ENCODE results near the gene STAT5A. TPM values are rescaled to one million over a fixed set of nuclear protein-coding genes. Genes with fewer than 3 reads are reported as not detected.

STAT5A gene
- total RNA-seq, 1 donor from 2014 or later: 140 TPM

- no peak for ATAC-seq (ENCODE audit: low read depth)
- POLR2A ChIA-PET: interaction anchor here (0.7 to 5.2 kb wide), 3 partner anchors 11 to 293 kb away, joined by 3 to 45 read pairs (median 6); partner anchors contain the start of gene STAT5B
- H3K27me3 Mint-ChIP-seq: no peaks in the 10 kb centered on the region
Observed at GRCh38 chr17:42285346-42286050, 2.8 kb upstream of the STAT5A start.

DNA sequence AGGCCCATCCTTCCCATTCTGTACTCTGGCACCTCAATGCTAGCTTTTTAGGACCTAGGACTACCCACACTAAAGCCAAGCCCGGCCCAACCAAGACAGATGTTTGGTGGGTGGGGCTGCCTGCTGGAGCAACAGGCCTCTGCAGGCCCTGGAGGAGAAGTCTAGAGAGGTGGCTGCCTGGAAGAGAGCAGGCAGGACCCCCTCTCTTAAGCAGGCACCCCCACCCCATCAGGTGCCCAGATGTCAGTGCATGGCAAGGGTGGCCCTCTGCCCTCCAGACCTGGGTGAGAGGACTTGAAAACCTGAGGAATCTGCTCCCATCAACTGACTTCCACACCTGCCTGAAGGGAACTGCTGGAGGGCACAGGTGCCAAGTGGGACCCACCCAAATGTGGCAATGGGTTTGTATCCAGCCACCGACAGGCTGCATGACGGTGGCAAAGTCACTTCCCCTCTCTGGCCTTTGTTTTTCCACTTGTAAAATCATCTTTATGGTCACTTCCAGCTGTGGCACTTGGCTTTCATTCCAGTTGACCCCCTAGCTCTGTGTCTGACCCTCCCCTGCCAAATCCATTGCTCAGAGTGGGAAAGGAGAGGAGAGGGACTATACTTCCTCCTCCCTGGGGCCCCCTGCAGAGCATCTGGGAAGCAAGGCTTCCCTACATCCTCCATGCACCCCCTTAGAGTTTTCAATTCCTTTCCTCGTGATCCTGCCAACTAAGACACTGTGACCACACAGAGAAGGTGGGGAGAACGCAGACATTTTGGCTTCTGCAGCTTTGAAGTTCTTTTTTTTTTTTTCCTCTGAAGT is 1.7 kb upstream of the STAT5A start:
- peak overlapping the region; percentile 97 for H3K27ac Mint-ChIP-seq
- ATAC-seq (ENCODE audit: low read depth) (no peak), DNase-seq (no peak)
- ChIA-PET POLR2A (interaction anchor here (0.6 to 5.2 kb wide), 14 partner anchors 8 to 1964 kb away, joined by 3 to 61 read pairs (median 4); partner anchors contain the start of genes DNAJC7, GHDC, STAT3 and STAT5B), CTCF (interaction anchor here (2.2 kb wide), 1 partner anchor 64 kb away, joined by 6 read pairs; no protein-coding TSS in a partner anchor)
- H3K4me3 Mint-ChIP-seq: peak overlapping the region; percentile 94
- no peaks in the 10 kb centered on the region for H3K27me3 Mint-ChIP-seq
- TF ChIP-seq CTCF (IDR thresholded peaks at IDR 0.05): no peak
- H3K36me3 Mint-ChIP-seq (ENCODE audit: low read depth): peaks cover 23% of the 10 kb centered on the region
- no peaks in the 10 kb centered on the region for H3K9me3 Mint-ChIP-seq
- H3K4me1 Mint-ChIP-seq: peaks cover 47% of the 10 kb centered on the region
- intact Hi-C loops (cut with micrococcal nuclease): loop anchor here (1.0 to 10.0 kb wide), 6 partner anchors 10 to 319 kb away; partner anchors contain the start of genes CNP, DNAJC7, KCNH4 and STAT3

More at GRCh38 chr17:42285346-42286050, 2.8 kb upstream of the STAT5A start:
- Mint-ChIP-seq H3K9me3 (no peaks in the 10 kb centered on the region), H3K4me1 (peaks cover 38% of the 10 kb centered on the region), H3K4me3 (no peak overlapping the region), H3K27ac (peak overlapping the region; percentile 35), H3K36me3 (ENCODE audit: low read depth) (peaks cover 12% of the 10 kb centered on the region)
- CTCF ChIA-PET: no interaction called here
- intact Hi-C loops (cut with micrococcal nuclease): loop anchor here (5.0 to 10.0 kb wide), 4 partner anchors 103 to 318 kb away; partner anchors contain the start of genes CNP, DNAJC7 and KCNH4
- no peak for DNase-seq
- TF ChIP-seq CTCF (IDR thresholded peaks at IDR 0.05): no peak

DNA sequence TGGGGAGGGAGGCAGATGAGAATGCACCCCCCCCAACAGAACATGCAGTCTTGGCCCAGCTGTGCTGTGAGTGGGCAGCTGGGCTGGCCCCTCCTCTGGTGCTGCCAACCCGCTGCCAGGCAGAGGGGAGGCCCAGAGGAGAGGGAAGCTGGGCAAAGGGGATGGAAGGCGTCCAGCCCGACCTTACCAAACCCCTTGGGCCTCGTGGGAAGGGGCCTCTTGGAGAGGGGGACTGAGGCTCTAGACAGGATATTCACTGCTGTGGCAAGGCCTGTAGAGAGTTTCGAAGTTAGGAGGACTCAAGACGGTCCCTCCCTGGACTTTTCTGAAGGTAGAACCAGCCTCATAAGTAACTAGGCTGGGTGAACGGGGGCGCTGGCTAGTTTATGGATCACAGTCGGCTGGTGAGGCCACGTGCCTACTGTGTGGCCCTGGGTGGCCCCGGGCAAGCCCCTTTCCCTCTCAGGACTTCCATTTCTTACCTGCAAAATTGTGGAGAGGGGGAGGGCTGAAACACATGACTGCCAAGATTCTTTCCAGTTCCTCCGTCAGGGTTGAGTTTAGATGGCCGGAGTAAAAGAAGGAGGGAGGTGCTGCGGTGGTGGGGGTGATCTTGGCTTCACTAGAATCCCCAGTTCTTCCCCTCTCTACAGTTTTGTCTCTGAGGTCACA is 857 bp upstream of the STAT5A start:
- peaks cover 30% of the 10 kb centered on the region for H3K36me3 Mint-ChIP-seq (ENCODE audit: low read depth)
- no peaks in the 10 kb centered on the region for H3K9me3 Mint-ChIP-seq
- ChIA-PET POLR2A (interaction anchor here (0.6 to 5.2 kb wide), 20 partner anchors 9 to 1964 kb away, joined by 3 to 61 read pairs (median 4); partner anchors contain the start of genes DNAJC7, GHDC, STAT3 and STAT5B), CTCF (interaction anchor here (2.2 kb wide), 1 partner anchor 65 kb away, joined by 6 read pairs; no protein-coding TSS in a partner anchor)
- peak overlapping the region; percentile 94 for H3K4me3 Mint-ChIP-seq
- TF ChIP-seq CTCF (IDR thresholded peaks at IDR 0.05): no peak
- peak; percentile 37 for ATAC-seq (ENCODE audit: low read depth)
- no peaks in the 10 kb centered on the region for H3K27me3 Mint-ChIP-seq
- DNase-seq: peak; percentile 41
- H3K27ac Mint-ChIP-seq: peak overlapping the region; percentile 97
- intact Hi-C loops (cut with micrococcal nuclease): loop anchor here (1.0 to 10.0 kb wide), 6 partner anchors 11 to 320 kb away; partner anchors contain the start of genes CNP, DNAJC7, KCNH4 and STAT3
- H3K4me1 Mint-ChIP-seq: peaks cover 51% of the 10 kb centered on the region

DNA sequence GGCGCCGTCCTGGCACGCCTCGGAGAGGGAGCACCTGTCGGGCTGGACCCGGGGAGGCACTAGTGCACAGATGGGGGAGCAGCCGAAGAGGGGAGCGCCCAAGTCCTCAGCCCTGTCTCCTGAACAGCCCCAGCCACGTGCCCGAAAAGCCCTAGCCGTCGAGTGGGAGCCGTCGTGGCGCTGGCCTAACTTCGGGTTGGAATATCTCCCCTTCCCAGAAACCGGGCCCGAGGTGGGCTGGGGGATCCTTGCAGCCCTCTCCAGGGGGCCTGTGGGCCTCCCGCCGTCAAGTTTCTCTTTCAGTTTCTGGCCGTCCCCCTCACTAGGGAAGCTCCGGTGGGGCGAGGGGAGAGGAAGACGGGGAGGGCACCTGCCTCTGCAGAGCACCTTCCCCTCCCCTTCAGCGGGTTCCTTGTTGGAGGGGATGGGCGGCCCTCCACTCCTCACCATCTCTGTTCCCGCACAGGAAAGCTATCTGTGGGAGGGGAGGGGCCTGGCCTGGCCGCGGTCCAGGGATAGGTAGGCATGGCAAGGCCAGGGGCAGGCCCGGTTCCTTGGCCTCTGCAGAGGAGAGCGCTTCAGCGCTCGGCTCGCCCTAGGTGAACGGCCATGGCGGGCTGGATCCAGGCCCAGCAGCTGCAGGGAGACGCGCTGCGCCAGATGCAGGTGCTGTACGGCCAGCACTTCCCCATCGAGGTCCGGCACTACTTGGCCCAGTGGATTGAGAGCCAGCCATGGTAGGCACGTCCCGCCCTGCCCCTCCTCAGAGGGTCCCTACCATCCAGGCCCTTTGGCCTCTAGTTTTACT is 709 bp downstream of the STAT5A start:
- no peak for TF ChIP-seq CTCF (IDR thresholded peaks at IDR 0.05)
- ATAC-seq (ENCODE audit: low read depth) (peak; percentile 19), DNase-seq (peak; percentile 50)
- Mint-ChIP-seq H3K4me3 (peak overlapping the region; percentile 94), H3K27ac (peak overlapping the region; percentile 86), H3K36me3 (ENCODE audit: low read depth) (peaks cover 42% of the 10 kb centered on the region), H3K4me1 (peaks cover 51% of the 10 kb centered on the region), H3K27me3 (no peaks in the 10 kb centered on the region), H3K9me3 (no peaks in the 10 kb centered on the region)
- intact Hi-C loops (cut with micrococcal nuclease): loop anchor here (1.0 to 10.0 kb wide), 6 partner anchors 41 to 322 kb away; partner anchors contain the start of genes CNP, DNAJC7 and KCNH4
- ChIA-PET CTCF (interaction anchor here (0.8 to 1.9 kb wide), 4 partner anchors 13 to 114 kb away, joined by 3 to 10 read pairs (median 4); no protein-coding TSS in a partner anchor), POLR2A (interaction anchor here (0.5 to 5.2 kb wide), 19 partner anchors 10 to 370 kb away, joined by 3 to 61 read pairs (median 5); partner anchors contain the start of genes ACLY, DNAJC7, GHDC and HCRT)

All from activated B cell treated with CpG ODN at 0.5 μM for 24 hours (primary cell).